Measurements from ENCODE around the gene MMP2. TPM values are rescaled to one million over a fixed set of nuclear protein-coding genes. Genes with fewer than 3 reads are reported as not detected.

Gene MMP2
- total and polyA plus RNA-seq, 2 of the 13 experiments (the other 11 are each of a cell fraction or from before 2014, with no cell fraction given): 0.31 to 1.3 TPM

DNA sequence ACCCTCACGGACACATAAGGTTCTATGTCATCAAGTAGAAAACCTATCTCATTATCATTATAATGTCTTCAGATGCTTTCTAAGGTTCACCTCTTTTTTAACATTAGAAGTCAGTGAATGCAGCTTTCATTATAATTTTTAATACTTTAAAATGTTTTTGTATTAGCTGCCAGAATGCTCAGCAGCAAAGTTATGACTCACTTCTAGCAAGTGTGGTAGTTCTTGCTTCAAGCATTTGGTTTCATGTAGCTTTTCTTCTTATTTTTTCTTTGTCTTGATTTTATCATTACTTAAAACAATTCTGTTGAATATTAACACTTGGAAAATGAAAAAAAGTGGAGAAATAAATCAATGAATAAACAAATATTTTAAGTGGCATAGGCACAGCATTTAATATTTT is 53.2 kb downstream of the MMP2 start (continued):
- TF ChIP-seq, protein P1, sequence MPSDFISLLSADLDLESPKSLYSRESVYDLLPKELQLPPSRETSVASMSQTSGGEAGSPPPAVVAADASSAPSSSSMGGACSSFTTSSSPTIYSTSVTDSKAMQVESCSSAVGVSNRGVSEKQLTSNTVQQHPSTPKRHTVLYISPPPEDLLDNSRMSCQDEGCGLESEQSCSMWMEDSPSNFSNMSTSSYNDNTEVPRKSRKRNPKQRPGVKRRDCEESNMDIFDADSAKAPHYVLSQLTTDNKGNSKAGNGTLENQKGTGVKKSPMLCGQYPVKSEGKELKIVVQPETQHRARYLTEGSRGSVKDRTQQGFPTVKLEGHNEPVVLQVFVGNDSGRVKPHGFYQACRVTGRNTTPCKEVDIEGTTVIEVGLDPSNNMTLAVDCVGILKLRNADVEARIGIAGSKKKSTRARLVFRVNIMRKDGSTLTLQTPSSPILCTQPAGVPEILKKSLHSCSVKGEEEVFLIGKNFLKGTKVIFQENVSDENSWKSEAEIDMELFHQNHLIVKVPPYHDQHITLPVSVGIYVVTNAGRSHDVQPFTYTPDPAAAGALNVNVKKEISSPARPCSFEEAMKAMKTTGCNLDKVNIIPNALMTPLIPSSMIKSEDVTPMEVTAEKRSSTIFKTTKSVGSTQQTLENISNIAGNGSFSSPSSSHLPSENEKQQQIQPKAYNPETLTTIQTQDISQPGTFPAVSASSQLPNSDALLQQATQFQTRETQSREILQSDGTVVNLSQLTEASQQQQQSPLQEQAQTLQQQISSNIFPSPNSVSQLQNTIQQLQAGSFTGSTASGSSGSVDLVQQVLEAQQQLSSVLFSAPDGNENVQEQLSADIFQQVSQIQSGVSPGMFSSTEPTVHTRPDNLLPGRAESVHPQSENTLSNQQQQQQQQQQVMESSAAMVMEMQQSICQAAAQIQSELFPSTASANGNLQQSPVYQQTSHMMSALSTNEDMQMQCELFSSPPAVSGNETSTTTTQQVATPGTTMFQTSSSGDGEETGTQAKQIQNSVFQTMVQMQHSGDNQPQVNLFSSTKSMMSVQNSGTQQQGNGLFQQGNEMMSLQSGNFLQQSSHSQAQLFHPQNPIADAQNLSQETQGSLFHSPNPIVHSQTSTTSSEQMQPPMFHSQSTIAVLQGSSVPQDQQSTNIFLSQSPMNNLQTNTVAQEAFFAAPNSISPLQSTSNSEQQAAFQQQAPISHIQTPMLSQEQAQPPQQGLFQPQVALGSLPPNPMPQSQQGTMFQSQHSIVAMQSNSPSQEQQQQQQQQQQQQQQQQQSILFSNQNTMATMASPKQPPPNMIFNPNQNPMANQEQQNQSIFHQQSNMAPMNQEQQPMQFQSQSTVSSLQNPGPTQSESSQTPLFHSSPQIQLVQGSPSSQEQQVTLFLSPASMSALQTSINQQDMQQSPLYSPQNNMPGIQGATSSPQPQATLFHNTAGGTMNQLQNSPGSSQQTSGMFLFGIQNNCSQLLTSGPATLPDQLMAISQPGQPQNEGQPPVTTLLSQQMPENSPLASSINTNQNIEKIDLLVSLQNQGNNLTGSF (CRISPR knock-in tag; IDR thresholded peaks at IDR 0.05): no peak
- no peak for TF ChIP-seq ZNF672 (CRISPR knock-in tag; IDR thresholded peaks at IDR 0.05)
- TF ChIP-seq, protein P2, sequence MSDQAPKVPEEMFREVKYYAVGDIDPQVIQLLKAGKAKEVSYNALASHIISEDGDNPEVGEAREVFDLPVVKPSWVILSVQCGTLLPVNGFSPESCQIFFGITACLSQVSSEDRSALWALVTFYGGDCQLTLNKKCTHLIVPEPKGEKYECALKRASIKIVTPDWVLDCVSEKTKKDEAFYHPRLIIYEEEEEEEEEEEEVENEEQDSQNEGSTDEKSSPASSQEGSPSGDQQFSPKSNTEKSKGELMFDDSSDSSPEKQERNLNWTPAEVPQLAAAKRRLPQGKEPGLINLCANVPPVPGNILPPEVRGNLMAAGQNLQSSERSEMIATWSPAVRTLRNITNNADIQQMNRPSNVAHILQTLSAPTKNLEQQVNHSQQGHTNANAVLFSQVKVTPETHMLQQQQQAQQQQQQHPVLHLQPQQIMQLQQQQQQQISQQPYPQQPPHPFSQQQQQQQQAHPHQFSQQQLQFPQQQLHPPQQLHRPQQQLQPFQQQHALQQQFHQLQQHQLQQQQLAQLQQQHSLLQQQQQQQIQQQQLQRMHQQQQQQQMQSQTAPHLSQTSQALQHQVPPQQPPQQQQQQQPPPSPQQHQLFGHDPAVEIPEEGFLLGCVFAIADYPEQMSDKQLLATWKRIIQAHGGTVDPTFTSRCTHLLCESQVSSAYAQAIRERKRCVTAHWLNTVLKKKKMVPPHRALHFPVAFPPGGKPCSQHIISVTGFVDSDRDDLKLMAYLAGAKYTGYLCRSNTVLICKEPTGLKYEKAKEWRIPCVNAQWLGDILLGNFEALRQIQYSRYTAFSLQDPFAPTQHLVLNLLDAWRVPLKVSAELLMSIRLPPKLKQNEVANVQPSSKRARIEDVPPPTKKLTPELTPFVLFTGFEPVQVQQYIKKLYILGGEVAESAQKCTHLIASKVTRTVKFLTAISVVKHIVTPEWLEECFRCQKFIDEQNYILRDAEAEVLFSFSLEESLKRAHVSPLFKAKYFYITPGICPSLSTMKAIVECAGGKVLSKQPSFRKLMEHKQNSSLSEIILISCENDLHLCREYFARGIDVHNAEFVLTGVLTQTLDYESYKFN (CRISPR knock-in tag; conservative IDR thresholded peaks at IDR 0.05): no peak

DNA sequence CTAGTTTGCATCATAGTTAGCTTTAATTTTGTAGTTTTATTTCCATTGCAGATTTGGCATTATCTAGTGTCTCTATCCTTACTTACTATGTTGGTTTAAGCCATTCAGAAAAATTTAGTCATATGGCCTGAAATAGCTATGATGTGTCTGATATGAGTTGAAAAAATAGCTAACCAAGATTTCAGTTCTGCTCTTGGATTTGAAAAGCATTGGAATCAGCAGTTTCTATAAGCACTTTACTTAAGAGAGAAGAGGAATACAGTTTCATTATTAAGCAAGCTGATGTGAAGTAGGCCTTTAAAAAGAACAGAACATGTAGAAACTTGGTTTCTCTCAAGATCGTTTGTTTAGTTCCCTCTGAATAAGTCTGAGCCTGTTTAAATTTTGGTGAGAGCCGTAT is 55.8 kb downstream of the MMP2 start:
- no peak for FAIRE-seq
- H3K36me3 ChIP-seq (replicated peaks in 1 of 2; ENCODE audit: control insufficient read depth in 1 of 2, insufficient read depth in 2 of 2, low read length in 2 of 2): peaks cover 0 to 4% of the 10 kb centered on the region in 2 experiments; a peak in 2 of 5 replicates
- intact Hi-C loops (cut with micrococcal nuclease; ENCODE audit: unreplicated experiment) (no loop called here), in situ Hi-C loops (cut with HindIII; ENCODE audit: extremely low pct_ligation_motif_present, low pct_unique_long_range_greater_than_20kb) (no loop called here)
- no peak overlapping the region for H3K9ac ChIP-seq (ENCODE audit: insufficient read depth, low read depth, low read length)
- no peaks in the 10 kb centered on the region for H3K4me1 ChIP-seq (ENCODE audit: insufficient read depth, low read length)
- no peaks in the 10 kb centered on the region for H4K20me1 ChIP-seq (ENCODE audit: insufficient read depth, low read length)
- H2AFZ ChIP-seq (ENCODE audit: low read length): no peak overlapping the region
- no peak for DNase-seq (ENCODE audit: low spot score)
- 81% methylated on average over 2 of the region's 2 CpGs for WGBS (ENCODE audit: low lambda C conversion rate)
- H3K4me3 ChIP-seq (replicated peaks in 1 of 3; ENCODE audit: insufficient read depth in 1 of 3, low read depth in 2 of 3, low read length in 3 of 3): no peak overlapping the region
- H3K79me2 ChIP-seq (ENCODE audit: insufficient read depth, low read length): no peaks in the 10 kb centered on the region
- no peak for ATAC-seq
- TF ChIP-seq SMAD3 (CRISPR knock-in tag; IDR thresholded peaks at IDR 0.05): no peak
- TF ChIP-seq ARID2 (CRISPR knock-in tag; IDR thresholded peaks at IDR 0.05; ENCODE audit: borderline replicate concordance): no peak
- no peak for TF ChIP-seq ZSCAN30 (CRISPR knock-in tag; IDR thresholded peaks at IDR 0.05)
- TF ChIP-seq SIN3B (IDR thresholded peaks at IDR 0.05; ENCODE audit: low read length): no peak
- TF ChIP-seq, protein P3, sequence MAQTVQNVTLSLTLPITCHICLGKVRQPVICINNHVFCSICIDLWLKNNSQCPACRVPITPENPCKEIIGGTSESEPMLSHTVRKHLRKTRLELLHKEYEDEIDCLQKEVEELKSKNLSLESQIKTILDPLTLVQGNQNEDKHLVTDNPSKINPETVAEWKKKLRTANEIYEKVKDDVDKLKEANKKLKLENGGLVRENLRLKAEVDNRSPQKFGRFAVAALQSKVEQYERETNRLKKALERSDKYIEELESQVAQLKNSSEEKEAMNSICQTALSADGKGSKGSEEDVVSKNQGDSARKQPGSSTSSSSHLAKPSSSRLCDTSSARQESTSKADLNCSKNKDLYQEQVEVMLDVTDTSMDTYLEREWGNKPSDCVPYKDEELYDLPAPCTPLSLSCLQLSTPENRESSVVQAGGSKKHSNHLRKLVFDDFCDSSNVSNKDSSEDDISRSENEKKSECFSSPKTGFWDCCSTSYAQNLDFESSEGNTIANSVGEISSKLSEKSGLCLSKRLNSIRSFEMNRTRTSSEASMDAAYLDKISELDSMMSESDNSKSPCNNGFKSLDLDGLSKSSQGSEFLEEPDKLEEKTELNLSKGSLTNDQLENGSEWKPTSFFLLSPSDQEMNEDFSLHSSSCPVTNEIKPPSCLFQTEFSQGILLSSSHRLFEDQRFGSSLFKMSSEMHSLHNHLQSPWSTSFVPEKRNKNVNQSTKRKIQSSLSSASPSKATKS (CRISPR knock-in tag; IDR thresholded peaks at IDR 0.05): no peak
- no peaks in the 10 kb centered on the region for H3K27me3 ChIP-seq (ENCODE audit: control insufficient read depth in 1 of 2, insufficient read depth in 2 of 2, low read length in 2 of 2)
- ChIA-PET CTCF (ENCODE audit: low intra/inter-chr PET ratio, low total read pairs) (no interaction called here), POLR2A (no interaction called here)
- no peak overlapping the region for H3K27ac ChIP-seq (ENCODE audit: extremely low read length, insufficient read depth, low read length)
- no peaks in the 10 kb centered on the region for H3K9me3 ChIP-seq (ENCODE audit: low read length)
- no peak overlapping the region for H3K4me2 ChIP-seq (ENCODE audit: low read depth, low read length)
- no TSS peak for BruUV-seq (replicated peaks)

Measured in HepG2 (cell line).